ENCODE measurements around the gene DPEP1.
"Not testable (repeated sequence)": the region's sequence is repeated elsewhere in the genome, so short reads cannot be mapped to it uniquely, and the experiment has no call there.

DPEP1 gene

DNA sequence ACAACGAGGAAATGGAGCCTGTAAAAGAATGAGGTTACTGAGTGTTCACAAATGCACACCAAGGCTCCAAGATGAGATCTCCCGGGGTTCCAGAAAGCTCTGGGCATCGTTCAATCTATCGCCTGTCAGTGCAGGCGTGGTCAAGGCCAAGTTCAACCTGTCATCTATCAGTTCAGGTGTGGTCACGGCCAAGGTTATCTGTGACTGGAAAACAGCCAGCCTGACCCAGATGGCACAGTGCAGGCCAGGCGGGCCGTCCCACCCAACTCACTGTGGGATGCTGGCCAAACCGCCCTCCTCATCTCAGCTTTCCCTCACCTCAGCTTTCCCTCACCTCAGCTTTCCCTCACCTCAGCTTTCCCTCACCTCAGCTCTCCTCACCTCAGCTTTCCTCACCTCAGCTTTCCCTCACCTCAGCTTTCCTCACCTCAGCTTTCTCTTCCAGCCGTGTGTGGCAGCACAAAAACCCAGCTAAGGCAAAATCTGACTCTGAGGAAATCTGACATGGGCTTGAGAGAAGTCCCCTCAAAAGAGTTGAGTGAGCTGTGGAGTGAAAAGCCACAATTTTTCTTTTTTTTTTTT, 41.7 kb downstream of the DPEP1 start:
- DNase-seq = no peak

DNA sequence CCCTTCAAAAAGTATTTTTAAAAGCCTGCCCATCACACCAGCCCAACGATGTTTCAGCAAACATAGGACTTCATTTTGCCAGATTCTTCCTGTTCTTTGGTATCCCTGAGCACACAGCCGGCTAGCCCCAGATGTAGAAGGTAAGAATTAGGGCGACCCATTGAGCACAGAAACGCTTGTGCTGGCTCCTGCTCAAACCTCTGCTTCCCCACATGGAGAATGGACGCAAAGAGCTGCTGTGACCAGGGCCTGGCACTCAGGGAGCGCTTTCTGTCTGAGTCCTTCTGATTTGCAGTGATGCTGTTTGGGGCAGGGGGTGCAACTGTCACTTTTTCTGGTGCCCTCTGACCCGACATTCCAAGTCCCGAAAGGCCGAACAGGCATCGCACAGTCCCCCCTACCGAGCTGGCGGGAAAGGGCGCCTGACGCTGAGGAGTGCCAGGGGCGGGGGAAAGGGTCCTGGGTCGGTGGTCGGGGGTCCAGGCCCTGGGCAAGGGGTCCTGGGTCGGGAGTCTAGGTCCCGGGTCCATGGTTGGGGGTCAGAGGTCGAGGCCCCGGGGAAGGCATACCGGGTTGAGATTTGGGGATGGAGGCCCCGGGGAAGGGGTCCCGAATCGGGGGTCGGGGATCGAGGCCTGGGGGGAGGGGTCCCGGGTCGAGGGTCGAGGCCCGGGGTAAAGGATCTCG, 43.1 kb downstream of the DPEP1 start:
- no peak for DNase-seq

DNA sequence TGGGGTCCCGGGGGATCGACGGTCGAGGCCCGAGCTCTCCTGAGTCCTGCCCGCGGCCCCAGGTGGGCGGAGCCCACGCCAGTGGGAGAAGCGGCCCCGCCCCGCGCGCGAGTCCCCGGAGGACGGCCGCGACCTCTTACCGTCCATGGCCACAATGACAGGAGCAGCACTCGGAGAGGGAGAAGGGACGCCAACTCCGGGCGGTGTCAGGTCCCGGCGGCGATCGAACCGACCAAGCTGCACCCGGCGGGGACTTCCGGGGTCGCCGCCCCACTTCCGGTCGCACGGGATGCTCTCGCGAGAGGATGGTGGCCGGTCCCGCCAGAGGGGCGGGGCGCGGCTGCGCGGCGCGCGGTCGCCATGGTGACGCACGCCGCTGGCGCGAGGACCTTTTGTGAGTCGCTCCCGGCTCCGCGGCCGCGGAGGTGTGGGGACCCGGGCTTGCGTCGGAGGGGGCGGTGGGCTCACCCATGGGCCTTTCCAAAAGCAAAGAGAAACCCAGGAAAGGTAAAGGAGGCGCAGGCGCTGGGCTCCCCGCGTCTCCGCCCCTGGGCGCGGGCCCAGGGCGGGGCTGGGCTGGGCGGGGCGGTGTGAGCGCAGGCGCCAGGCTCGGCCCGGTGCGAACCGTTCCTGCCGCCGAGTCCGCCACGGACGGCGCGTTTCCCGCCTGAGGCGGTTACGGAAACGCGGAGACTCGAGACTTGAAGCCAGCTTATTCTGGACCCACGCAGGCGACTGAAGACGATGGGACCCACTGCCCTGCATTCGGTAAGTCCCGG, 44.2 kb downstream of the DPEP1 start, which contains the start of the genes CHMP1A and SPATA33:
Gene CHMP1A, minus strand, starts transcription at position 267 of the 779 bp plus-strand sequence. Its CDS starts 120 bp downstream, at position 147.
Gene SPATA33, plus strand, starts transcription at position 395 of the 779 bp plus-strand sequence. Its CDS starts 76 bp downstream, at position 471.
- DNase-seq = peak; percentile 65

DNA sequence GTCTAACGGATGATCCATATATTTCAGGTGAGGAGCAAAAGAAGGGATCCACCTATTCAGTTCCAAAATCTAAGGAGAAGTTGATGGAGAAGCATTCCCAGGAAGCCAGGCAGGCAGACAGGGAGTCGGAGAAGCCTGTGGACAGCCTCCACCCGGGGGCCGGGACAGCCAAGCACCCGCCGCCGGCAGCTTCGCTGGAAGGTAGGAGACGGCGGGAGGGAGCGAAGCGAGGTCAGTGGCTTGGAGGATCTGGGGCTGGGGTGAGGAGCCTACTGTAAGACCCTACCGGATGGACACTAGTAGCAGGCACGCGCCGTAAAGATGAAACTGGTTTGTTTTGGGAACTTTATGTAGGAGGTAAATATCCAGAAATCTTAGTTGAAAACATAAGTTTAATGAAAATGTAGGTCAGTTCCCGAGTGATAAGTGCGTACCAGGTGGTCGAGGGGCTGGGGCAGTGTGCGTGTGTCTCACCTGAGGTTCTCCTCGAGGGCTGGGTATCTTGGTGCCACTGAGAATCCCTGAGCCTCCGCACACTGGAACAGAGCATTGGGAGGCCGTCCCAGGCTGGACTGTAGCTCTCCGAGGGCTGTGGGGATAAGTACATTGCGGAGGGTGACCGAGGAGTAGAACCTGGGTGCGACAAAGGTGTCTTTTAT, 44.9 kb downstream of the DPEP1 start:
- DNase-seq = no peak

DNA sequence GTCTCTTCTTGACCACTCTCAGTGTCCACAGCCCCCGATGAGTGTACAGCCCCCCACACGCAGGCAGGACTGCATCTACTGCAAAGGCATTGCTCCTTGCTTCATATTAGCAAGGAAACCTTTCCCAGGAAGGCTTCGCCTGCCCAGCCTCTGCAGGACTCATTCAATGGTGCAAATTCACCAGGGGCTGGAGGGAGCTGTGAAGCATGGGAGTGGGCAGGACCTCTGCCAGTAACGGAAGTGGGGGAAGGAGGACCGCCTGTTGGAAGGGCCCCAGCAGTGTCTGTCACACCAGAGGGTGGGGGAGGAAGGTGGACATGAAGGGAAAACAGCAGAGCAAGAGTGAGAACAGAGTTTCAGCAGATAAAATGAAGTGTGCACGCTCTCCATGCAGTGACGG, 46.7 kb downstream of the DPEP1 start:
- DNase-seq = no peak

DNA sequence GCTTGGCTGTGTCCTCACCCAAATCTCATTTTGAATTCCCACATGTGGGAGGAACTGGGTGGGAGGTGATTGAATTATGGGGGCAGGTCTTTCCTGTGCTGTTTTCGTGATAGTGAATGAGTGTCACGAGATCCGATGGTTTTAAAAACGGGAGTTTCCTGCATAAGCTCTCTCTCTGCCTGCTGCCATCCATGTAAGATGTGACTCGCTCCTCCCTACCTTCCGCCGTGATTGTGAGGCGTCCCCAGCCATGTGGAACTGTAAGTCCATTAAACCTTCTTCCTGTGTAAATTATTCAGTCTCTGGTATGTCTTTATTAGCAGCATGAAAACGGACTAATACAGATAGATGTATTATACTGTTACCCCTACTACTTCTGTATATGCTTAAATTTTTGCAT, 47.8 kb downstream of the DPEP1 start:
- no peak for DNase-seq

DNA sequence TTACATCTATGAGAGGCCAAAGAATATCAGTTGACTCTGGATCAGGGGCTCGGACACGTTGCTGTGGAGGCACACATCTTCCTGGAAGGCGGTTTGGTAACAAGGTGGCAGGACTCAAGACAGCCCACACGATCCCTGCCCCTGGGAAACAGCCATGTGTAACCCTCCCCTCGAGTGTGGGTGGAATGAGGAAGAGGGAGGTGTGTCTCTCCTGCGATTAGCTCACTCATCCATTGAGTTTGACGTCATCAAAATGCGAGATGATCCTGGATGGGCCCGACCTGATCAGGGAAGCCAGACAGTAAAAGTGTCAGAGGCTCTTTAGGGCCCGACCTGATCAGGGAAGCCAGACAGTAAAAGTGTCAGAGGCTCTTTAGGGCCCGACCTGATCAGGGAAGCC, 50.8 kb downstream of the DPEP1 start:
- not testable (repeated sequence) for DNase-seq

DNA sequence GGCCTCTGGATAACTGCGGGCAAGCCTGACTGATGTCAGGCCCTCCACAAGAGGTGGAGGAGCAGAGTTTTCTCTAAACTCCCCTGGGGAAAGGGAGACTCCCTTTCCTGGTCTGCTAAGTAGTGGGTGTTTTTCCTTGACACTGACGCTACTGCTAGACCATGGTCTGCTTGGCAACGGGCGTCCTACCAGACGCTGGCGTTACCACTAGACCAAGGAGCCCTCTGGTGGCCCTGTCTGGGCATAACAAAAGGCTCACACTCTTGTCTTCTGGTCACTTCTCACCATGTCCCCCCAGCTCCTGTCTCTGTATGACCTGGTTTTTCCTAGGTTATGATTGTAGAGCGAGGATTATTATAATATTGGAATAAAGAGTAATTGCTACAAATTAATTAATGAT, 53.6 kb downstream of the DPEP1 start:
- DNase-seq = not testable (repeated sequence)

DNA sequence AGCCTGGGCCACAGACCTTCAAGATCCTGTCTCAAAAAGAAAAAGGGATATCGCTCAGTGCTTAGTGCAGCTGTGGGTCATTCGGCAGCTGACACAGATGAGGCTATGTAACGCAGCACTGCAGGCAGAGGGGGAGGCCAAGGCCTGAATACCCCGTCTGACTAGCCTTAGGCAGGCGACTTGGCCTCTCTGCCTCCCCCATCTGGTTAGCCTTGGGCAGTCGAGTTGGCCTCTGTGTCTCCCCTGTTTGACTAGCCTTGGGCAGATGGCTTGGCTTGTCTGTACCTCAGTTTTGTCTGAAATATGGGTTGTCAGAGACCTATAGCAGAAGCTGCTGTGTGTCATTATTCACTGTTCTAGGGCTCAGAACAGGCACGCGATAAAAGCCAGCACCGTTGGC, 54.2 kb downstream of the DPEP1 start:
- no peak for DNase-seq

DNA sequence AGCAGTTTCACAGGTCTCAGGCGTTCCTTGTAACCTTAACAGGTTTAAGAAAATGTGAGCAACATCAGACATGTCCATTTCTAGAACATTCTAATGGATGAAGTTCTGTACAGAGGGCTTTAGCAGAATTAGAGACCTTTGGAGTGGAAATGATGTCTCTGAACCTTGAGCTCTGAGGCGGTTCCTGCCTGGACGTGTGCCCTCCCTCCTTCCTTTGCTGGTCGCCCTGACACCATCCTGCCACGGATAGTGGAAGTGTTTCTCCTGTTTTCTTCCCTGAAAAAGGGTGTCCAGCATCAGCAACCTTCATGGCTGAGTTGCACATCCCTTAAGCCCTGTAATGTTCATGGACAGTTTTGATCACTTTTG, 55.3 kb downstream of the DPEP1 start:
- DNase-seq = no peak

DNA sequence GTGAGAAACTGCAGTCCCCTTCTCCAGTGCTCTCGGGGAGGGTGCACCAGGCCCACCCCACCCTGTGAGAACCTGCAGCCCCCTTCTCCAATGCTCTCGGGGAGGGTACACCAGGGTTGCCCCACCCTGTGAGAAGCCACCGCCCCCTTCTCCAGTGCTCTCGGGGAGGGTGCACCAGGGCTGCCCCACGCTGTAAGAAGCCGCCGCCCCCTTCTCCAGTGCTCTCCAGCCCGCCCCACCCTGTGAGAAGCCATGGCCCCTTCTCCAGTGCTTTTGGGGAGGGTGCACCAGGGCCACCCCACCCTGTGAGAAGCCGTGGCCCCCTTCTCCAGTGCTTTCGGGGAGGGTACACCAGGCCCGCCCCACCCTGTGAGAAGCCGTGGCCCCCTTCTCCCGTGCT, 56.3 kb downstream of the DPEP1 start:
- no peak for DNase-seq

DNA sequence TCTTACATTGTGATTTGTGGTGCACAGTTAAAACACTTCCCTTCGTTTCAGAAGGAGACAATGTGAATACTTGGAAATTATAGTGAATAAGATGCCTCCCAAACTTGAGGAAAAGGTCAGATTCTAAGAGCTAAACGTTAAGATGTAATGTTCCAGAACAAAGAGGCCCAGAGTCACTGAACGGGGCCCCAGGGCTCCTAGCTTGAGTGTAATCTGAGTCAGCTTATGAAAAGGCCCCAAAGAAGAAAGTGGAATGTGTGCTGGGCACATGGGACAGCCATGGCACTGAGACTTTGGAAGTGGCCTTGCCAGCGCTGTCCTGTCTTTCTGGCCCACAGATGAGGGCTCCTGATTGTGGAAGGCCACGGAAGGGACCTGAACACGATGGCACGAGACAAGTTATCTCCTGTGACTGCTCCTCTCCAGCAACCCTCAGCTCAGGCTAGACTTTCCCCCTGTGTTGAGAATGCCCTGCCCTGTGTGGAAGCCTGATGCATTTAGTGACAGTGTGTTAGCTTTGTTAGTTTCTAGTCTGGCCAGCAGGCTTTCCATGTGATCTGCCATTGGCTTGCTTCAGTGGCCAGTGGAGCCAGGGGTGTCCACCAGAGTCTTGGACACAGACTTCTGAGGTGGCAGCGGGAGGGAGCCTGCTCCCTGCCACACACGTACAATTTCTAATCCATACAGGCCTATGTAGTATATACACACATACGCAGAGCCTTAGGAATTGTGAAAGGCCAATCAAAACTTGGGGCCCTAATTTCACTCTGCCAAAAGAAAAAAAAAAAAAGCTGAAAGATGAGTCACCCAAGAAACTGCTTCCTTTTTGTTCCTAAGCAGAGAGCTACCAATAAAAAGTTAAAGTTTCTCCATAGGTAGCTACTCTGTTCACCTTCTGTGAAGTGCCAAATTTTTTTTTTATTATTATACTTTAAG, 57.3 kb downstream of the DPEP1 start:
- no peak for DNase-seq

DNA sequence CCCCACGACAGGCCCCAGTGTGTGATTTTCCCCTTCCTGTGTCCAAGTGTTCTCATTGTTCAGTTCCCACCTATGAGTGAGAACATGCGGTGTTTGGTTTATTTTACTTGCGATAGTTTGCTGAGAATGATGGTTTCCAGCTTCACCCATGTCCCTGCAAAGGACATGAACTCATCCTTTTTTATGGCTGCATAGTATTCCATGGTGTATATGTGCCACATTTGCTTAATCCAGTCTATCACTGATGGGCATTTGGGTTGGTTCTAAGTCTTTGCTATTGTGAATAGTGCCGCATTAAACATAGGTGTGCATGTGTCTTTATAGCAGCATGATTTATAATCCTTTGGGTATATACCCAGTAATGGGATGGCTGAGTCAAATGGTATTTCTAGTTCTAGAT, 58.1 kb downstream of the DPEP1 start:
- DNase-seq = not testable (repeated sequence)

DNA sequence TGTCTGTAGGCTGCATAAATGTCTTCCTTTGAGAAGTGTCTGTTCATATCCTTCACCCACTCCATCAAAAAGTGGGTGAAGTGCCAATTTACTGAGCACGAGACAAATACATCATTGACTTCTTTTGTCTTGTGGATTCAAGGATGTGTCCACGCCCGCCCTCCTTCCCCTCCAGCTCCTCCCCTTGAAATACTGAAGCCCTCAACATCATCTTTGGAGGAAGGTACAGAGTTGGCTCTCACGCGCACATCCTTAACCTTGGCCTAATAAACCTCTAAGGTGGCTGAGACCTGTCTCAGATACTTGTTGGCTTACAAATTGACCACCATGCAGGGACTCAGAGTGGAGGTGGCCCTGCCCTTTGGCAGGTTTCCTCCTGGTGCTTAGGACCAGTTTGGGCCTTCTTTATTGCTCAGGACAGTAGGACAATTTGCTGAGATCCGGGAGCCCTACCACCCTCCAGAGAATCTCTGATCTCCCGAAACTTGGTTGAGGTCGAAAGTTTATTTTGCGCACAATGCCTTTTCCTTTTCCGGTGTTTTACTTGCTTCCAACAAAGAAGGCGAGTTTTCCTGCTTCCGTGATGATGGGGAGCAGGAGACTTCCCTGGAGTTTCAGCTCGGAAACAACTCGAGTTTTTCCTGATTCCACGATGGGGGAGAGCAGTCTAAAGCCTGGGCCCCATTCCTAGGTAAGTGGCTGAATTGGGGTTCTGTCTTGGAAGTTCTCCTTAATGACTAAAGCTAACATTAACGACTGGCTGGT, 58.9 kb downstream of the DPEP1 start:
- no peak for DNase-seq

DNA sequence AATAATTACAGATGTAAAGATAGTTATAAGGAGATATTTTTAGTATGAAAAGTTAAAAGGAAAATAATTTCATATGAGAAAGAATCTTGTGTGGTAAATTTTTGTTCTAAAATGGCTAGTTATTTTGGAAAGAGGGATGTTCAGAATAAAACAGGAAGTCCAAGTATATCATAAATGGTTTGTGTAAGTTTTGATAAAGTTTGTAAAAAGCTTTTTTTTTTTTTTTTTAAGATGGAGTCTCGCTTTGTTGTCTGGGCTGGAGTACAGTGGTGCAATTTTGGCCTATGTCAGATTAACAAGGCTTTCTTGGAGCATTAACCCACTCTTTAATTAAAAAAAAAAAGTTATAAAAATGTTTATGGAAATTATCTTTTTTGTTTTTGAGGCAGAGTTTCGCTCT, 64.8 kb downstream of the DPEP1 start:
- DNase-seq = no peak

DNA sequence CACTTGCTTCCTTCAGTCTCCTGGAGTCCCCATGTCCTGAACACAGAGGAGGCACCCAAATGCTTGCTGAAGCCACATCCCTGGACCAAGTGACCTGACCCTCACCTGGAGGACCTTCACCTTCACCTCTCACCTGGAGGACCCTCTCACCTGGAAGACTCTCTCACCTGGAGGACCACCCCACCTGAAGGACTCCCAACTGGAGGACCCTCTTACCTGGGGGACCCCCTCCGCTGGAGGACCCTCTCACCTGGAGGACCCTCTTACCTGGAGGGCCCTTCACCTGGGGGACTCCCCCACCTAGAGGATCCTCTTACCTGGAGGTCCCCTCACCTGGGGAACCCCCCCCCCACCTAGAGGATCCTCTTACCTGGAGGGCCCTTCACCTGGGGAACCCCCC, 72.5 kb downstream of the DPEP1 start:
- DNase-seq = no peak

DNA sequence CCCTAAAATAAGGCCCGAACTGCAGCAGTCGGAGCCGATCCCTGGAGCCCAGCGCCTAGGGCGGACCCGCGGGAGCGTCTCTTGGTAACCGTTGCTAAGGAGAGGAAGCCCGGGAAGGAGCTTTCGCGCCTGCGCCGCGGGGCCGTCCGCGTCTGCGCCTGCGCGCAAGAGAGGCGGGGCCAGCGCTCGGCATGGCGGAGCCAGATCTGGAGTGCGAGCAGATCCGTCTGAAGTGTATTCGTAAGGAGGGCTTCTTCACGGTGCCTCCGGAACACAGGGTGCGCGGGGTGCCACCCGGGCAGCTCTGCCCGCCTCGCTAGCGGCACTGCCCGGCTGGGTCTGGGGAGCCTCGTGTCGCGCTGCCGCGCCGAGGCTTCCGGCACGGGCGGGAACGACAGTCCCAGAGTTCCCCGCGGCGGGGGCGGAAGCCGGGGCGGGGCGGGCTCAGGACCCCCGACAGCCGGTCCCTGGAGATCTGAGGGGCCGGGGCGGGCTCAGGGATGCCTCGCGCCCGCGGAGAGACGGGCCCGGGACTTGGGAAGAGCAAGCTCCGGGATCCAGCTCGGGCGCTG, 73.2 kb downstream of the DPEP1 start, which contains the start of gene CDK10:
Gene CDK10, plus strand, starts transcription at position 170 of the 572 bp plus-strand sequence. Its CDS starts 22 bp downstream, at position 192.
- DNase-seq = peak; percentile 67

DNA sequence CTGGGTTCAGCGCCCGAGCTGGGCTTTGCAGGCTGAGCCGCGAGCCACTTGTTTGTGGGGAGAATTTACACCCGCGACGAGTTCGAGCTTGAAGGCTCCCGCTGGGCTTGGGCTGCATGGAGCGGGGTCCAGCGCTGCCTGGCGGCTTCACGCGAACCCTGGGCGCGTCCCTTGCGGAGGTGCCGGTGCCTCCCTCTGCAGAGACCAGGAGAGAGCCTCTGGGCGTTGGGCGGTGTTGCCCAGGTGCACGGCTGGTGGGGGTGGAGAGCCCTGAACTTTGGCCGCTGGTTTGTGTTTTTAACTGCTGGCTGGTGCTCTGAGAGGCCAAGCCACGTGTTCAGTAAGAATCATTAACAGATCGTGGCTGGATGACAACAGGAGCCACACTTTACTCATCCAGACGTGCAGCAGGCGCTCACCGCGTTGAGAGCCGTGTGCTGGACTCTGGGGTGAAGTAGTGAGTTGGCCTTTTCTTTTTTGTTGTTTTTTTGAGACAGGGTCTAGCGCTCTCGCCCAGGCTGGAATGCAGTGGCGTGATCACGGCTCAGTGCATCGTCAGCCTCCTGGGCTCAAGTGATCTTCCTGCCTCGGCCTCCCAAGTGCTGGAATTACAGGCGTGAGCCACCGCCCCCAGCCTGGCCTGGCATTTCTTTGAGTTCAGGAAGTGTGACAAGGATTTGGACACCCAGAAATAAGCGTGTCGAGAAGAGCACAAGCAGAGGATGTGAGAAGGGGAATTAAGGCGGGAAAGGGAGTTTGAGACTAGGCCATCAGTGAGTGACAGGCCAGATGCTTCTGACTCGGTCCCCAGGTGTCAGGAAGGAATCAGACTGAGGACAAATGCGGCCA, 73.9 kb downstream of the DPEP1 start:
- peak; percentile 27 for DNase-seq
